ENCODE data around the gene MARK2.

- TF ChIP-seq, protein P1, sequence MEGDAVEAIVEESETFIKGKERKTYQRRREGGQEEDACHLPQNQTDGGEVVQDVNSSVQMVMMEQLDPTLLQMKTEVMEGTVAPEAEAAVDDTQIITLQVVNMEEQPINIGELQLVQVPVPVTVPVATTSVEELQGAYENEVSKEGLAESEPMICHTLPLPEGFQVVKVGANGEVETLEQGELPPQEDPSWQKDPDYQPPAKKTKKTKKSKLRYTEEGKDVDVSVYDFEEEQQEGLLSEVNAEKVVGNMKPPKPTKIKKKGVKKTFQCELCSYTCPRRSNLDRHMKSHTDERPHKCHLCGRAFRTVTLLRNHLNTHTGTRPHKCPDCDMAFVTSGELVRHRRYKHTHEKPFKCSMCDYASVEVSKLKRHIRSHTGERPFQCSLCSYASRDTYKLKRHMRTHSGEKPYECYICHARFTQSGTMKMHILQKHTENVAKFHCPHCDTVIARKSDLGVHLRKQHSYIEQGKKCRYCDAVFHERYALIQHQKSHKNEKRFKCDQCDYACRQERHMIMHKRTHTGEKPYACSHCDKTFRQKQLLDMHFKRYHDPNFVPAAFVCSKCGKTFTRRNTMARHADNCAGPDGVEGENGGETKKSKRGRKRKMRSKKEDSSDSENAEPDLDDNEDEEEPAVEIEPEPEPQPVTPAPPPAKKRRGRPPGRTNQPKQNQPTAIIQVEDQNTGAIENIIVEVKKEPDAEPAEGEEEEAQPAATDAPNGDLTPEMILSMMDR (IDR thresholded peaks at IDR 0.05), result no peak
- no peak for TF ChIP-seq ZFX (IDR thresholded peaks at IDR 0.05; ENCODE audit: borderline replicate concordance)
Measured at GRCh38 chr11:63816732-63817131, 22.2 kb upstream of the MARK2 start.
